ENCODE results near the gene C3orf18. TPM values are rescaled to one million over a fixed set of nuclear protein-coding genes. Genes with fewer than 3 reads are reported as not detected.

Gene C3orf18
- total and polyA plus RNA-seq, 9 of the 15 experiments (the other 6 are each of a cell fraction or from before 2014, with no cell fraction given), result 0.01 to 2.3 (median 0.94) TPM

- TF ChIP-seq PTRF (tag; IDR thresholded peaks at IDR 0.05) (no peak), POLR2AphosphoS2 (IDR thresholded peaks at IDR 0.05; ENCODE audit: low read length) (no peak; the same call in 1 of the 2 replicates), CHD1 (IDR thresholded peaks at IDR 0.05; ENCODE audit: low read length) (peak; percentile 92), EGR1 (conservative IDR thresholded peaks at IDR 0.05) (peak; percentile 90), RBM25 (IDR thresholded peaks at IDR 0.05; ENCODE audit: low read depth, low read length, severe bottlenecking) (no peak), SIN3B (IDR thresholded peaks at IDR 0.05; ENCODE audit: low read depth) (no peak), ZKSCAN1 (IDR thresholded peaks at IDR 0.05; ENCODE audit: low read depth, low read length) (no peak), RBM34 (IDR thresholded peaks at IDR 0.05; ENCODE audit: borderline replicate concordance, insufficient read depth, low read length) (no peak), HNRNPUL1 (IDR thresholded peaks at IDR 0.05; ENCODE audit: low read length) (no peak), ESRRA (IDR thresholded peaks at IDR 0.05; ENCODE audit: borderline replicate concordance, low read depth) (no peak), MAFK (IDR thresholded peaks at IDR 0.05; ENCODE audit: low read length) (no peak), E2F3 (CRISPR knock-in tag; IDR thresholded peaks at IDR 0.05) (no peak), MXI1 (IDR thresholded peaks at IDR 0.05; ENCODE audit: low read depth, low read length) (no peak; the same call in 1 of the 2 replicates), NUFIP1 (IDR thresholded peaks at IDR 0.05; ENCODE audit: partially characterized antibody) (no peak), DNMT1 (IDR thresholded peaks at IDR 0.05) (no peak), ZNF444 (CRISPR knock-in tag; IDR thresholded peaks at IDR 0.05) (no peak), EHMT2 (IDR thresholded peaks at IDR 0.05) (no peak), RAD51 (IDR thresholded peaks at IDR 0.05; ENCODE audit: borderline replicate concordance, low read depth) (0 out of 2 replicates have a peak, but pooled peaks have one; percentile 29), THRAP3 (IDR thresholded peaks at IDR 0.05; ENCODE audit: borderline replicate concordance) (no peak), MBD1 (CRISPR knock-in tag; IDR thresholded peaks at IDR 0.05) (no peak)
- TF ChIP-seq, protein P1, sequence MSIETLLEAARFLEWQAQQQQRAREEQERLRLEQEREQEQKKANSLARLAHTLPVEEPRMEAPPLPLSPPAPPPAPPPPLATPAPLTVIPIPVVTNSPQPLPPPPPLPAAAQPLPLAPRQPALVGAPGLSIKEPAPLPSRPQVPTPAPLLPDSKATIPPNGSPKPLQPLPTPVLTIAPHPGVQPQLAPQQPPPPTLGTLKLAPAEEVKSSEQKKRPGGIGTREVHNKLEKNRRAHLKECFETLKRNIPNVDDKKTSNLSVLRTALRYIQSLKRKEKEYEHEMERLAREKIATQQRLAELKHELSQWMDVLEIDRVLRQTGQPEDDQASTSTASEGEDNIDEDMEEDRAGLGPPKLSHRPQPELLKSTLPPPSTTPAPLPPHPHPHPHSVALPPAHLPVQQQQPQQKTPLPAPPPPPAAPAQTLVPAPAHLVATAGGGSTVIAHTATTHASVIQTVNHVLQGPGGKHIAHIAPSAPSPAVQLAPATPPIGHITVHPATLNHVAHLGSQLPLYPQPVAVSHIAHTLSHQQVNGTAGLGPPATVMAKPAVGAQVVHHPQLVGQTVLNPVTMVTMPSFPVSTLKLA (conservative IDR thresholded peaks at IDR 0.05), result peak; percentile 24 to 91
- TF ChIP-seq, protein P2, sequence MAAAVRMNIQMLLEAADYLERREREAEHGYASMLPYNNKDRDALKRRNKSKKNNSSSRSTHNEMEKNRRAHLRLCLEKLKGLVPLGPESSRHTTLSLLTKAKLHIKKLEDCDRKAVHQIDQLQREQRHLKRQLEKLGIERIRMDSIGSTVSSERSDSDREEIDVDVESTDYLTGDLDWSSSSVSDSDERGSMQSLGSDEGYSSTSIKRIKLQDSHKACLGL (CRISPR knock-in tag; IDR thresholded peaks at IDR 0.05; ENCODE audit: borderline replicate concordance, poor library complexity, severe bottlenecking), result no peak
- TF ChIP-seq, protein P3, sequence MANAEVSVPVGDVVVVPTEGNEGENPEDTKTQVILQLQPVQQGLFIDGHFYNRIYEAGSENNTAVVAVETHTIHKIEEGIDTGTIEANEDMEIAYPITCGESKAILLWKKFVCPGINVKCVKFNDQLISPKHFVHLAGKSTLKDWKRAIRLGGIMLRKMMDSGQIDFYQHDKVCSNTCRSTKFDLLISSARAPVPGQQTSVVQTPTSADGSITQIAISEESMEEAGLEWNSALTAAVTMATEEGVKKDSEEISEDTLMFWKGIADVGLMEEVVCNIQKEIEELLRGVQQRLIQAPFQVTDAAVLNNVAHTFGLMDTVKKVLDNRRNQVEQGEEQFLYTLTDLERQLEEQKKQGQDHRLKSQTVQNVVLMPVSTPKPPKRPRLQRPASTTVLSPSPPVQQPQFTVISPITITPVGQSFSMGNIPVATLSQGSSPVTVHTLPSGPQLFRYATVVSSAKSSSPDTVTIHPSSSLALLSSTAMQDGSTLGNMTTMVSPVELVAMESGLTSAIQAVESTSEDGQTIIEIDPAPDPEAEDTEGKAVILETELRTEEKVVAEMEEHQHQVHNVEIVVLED (CRISPR knock-in tag; IDR thresholded peaks at IDR 0.05), result no peak
- TF ChIP-seq, protein P4, sequence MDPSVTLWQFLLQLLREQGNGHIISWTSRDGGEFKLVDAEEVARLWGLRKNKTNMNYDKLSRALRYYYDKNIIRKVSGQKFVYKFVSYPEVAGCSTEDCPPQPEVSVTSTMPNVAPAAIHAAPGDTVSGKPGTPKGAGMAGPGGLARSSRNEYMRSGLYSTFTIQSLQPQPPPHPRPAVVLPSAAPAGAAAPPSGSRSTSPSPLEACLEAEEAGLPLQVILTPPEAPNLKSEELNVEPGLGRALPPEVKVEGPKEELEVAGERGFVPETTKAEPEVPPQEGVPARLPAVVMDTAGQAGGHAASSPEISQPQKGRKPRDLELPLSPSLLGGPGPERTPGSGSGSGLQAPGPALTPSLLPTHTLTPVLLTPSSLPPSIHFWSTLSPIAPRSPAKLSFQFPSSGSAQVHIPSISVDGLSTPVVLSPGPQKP (CRISPR knock-in tag; IDR thresholded peaks at IDR 0.05), result no peak
Measured at GRCh38 chr3:50612234-50612882, 44.8 kb upstream of the C3orf18 start (continued).
